ENCODE measurements around the gene SET.

SET gene

GRCh38 chr9:128732576-128732975 is 43.6 kb downstream of the SET start:
- no peak for ATAC-seq
- TF ChIP-seq RARB (CRISPR knock-in tag; IDR thresholded peaks at IDR 0.05) = no peak
- no peak for TF ChIP-seq GLIS3 (CRISPR knock-in tag; IDR thresholded peaks at IDR 0.05)
- TF ChIP-seq ZNF565 (CRISPR knock-in tag; conservative IDR thresholded peaks at IDR 0.05; ENCODE audit: low read depth) = no peak
- TF ChIP-seq ZFP30 (CRISPR knock-in tag; IDR thresholded peaks at IDR 0.05) = no peak
- TF ChIP-seq CSDC2 (CRISPR knock-in tag; IDR thresholded peaks at IDR 0.05) = no peak
- no peak for TF ChIP-seq ZNF8 (CRISPR knock-in tag; IDR thresholded peaks at IDR 0.05)
- TF ChIP-seq PATZ1 (CRISPR knock-in tag; IDR thresholded peaks at IDR 0.05; ENCODE audit: borderline replicate concordance) = no peak
- TF ChIP-seq CSRNP3 (CRISPR knock-in tag; IDR thresholded peaks at IDR 0.05) = no peak
- TF ChIP-seq ZFP3 (CRISPR knock-in tag; IDR thresholded peaks at IDR 0.05) = no peak
- TF ChIP-seq TOX (CRISPR knock-in tag; IDR thresholded peaks at IDR 0.05; ENCODE audit: borderline replicate concordance) = no peak
- TF ChIP-seq PPARA (CRISPR knock-in tag; IDR thresholded peaks at IDR 0.05; ENCODE audit: borderline replicate concordance) = no peak
- no peak for TF ChIP-seq TSHZ2 (CRISPR knock-in tag; IDR thresholded peaks at IDR 0.05)
- TF ChIP-seq CREB5 (CRISPR knock-in tag; IDR thresholded peaks at IDR 0.05; ENCODE audit: low read depth) = no peak
- no peak for TF ChIP-seq ZC3H10 (CRISPR knock-in tag; IDR thresholded peaks at IDR 0.05)
- TF ChIP-seq OSR1 (CRISPR knock-in tag; IDR thresholded peaks at IDR 0.05) = no peak
- TF ChIP-seq ISL1 (CRISPR knock-in tag; IDR thresholded peaks at IDR 0.05) = no peak
- TF ChIP-seq SNAI2 (CRISPR knock-in tag; IDR thresholded peaks at IDR 0.05) = no peak

GRCh38 chr9:128733256-128733655 is 44.2 kb downstream of the SET start:
- 0 out of 2 replicates have a peak, but pooled peaks have one; percentile 15 for TF ChIP-seq TCF4 (CRISPR knock-in tag; IDR thresholded peaks at IDR 0.05; ENCODE audit: borderline replicate concordance)
- no peak for TF ChIP-seq RARB (CRISPR knock-in tag; IDR thresholded peaks at IDR 0.05)
- peak; percentile 90 for ATAC-seq

GRCh38 chr9:128735373-128735772 is 46.4 kb downstream of the SET start:
- no peak for TF ChIP-seq ARNTL (CRISPR knock-in tag; IDR thresholded peaks at IDR 0.05; ENCODE audit: borderline replicate concordance, low read depth)
- TF ChIP-seq ZNF70 (CRISPR knock-in tag; IDR thresholded peaks at IDR 0.05) = no peak
- no peak for TF ChIP-seq TSHZ2 (CRISPR knock-in tag; IDR thresholded peaks at IDR 0.05)
- TF ChIP-seq CSRNP3 (CRISPR knock-in tag; IDR thresholded peaks at IDR 0.05) = no peak
- no peak for TF ChIP-seq CSDC2 (CRISPR knock-in tag; IDR thresholded peaks at IDR 0.05)
- no peak for TF ChIP-seq TOX (CRISPR knock-in tag; IDR thresholded peaks at IDR 0.05; ENCODE audit: borderline replicate concordance)
- no peak for ATAC-seq
